HS-27A (cell line): Measurements from ENCODE around the gene ATP2C2.

ENCODE experiments used
- DNase-seq: peaks from one replicate; pipeline ENCODE4 v3.0.0-alpha.2; 2012; ENCODE audit warnings: low read depth, missing footprints

Gene ATP2C2

DNA sequence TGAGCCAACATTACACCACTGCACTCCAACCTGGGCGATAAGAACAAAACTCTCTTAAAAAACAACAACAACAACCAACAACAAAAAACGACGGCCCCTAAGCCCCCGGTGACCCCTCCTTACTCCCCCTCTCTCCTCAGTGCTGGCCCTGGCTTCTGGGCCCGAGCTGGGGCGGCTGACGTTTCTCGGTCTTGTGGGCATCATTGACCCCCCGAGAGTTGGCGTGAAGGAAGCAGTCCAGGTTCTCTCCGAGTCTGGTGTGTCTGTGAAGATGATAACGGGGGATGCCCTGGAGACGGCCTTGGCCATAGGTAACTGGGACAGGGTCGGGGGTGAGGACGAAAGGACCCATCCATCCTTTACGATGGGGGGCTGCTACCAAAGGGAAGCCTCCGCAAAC, 83.4 kb downstream of the ATP2C2 start:
- DNase-seq = no peak

DNA sequence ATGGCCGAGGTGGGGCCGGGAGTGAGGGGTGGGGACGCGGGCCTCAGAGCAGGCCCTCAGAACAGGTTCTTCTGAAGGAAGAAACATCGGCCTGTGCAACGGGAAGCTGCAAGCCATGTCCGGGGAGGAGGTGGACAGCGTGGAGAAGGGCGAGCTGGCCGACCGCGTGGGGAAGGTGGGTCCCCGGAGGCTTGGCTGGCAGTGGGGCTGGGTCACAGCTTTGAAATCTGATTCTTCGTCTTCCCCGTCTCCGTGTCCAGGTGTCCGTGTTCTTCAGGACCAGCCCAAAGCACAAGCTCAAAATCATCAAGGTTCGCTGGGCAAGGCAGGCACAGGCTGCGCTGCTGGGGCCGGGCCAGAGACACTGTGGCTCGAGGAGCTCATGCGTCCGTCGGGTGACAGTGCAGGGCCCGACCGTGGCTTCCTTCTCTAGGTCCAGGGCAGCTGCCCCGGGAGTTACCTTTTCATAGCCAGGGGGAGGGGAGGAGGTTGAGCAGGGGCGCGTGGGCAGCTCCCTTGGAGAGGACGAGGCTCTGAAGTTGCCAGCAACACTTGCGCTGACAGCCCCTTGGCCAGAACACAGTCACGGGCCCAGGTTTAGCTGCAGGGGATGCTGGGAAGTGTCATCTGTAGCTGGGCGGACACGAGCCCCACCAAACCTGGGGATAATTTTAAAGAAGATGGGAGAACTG, 84.9 kb downstream of the ATP2C2 start:
- DNase-seq = no peak

DNA sequence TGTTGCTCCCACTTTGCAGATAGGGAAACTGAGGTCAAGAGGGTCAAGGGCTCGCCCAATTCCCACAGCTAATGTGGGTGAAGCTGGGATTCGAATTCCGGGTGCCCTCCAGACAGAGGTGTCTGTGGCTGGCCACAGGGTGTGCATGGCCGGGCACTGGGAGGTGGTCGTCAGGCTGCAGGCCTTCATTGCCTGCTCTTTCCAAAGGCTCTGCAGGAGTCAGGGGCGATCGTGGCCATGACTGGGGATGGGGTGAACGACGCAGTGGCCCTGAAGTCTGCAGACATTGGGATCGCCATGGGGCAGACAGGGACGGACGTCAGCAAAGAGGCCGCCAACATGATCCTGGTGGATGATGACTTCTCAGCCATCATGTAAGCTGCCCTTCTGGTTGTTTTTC, 86.3 kb downstream of the ATP2C2 start:
- DNase-seq = no peak

DNA sequence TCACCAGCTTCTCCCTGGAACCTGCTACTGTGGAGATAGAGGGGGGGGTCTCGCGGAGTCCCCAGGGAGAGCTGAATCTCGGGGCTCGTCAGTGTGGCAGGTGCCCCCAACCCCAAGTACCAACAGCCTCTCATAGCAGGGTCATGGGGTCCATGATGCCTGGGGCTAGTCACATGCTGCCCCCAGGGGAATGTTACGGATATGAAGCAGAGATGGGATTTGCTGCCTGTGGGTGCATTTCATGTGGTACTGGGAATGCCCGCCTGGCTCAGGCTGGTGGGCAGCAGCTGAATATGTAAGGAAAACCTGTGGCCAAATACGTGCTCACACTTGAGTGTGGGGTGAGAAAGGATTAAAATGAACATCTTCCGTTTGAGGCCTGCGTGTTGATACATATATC, 86.7 kb downstream of the ATP2C2 start:
- DNase-seq = no peak

DNA sequence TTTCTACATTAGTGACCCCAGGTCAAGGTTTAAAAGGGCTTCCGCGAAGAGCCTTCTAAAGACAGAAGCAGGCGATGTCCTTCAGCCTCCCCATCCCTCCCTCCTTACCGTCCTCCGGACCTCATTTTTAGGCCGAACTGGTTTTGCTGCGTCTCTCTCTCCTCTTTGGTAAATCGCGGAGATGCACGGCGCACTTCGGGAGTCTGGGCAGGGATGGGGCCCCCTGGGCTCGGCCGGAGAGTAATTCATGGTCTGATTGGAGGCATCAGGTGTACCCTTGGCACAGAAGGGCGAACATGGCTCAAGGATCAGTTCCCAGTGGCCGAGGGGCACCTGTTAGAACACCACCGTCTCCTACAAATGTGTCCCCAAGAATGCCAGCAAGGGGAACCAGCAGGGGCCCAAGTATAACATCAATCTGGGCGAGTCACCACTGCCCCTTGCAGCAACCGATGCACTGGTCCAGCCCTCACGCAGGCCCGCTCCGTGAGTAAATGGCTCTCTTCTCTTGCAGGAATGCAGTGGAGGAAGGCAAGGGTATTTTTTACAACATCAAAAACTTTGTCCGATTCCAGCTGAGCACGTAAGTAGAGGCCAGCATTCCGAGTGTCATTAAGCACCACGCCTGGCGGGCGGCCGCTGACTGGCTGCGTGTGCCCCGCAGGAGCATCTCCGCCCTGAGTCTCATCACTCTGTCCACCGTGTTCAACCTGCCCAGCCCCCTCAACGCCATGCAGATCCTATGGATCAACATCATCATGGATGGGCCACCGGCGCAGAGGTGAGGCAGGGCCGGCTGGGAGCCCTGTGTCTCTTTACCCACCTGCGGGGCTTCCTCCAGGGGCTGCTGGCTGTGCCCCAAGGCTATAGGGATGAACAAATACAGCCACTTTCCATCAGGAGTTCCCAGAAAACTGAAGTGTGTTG, 90.5 kb downstream of the ATP2C2 start:
- no peak for DNase-seq

DNA sequence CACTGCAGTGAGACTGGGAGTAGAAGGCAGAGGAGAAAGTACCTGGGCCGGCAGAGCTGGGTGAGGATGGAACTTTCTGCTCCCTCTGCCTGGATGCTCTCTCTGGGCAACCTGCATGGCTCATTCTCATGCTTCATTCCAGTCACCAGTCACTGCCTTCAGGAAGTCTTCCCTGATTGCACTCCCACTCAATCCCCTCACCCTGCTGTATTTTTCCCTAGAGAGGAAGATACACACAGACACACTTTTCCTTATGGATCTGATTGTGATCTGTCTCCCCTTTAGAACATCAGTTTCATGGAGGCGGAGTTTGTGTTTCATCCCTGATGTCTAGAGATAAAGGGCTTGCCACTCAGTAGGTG, 91.2 kb downstream of the ATP2C2 start:
- DNase-seq = no peak

DNA sequence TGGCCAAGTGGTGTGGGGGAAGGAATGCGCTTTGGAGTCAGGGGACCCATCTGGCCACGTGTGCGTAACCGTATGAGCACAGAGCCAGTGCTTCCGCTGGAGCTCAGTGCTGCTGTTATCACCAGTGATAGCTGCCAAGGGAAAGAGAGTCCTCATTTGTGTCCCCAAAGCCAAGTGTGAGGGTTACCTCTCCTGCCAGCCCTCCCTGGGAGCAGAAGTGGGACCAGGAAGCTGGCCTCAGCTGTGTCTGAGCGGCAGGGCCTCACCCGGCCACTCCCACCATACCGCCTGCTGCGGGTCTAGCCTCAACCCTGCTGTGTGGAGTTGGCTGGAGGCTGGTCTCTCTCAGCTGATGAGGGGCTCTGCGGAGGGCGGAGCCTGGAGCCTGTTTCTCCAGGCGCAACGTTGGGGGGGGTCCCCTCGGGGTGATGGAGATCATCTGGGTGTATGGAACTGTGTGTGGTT, 91.6 kb downstream of the ATP2C2 start:
- DNase-seq = no peak

DNA sequence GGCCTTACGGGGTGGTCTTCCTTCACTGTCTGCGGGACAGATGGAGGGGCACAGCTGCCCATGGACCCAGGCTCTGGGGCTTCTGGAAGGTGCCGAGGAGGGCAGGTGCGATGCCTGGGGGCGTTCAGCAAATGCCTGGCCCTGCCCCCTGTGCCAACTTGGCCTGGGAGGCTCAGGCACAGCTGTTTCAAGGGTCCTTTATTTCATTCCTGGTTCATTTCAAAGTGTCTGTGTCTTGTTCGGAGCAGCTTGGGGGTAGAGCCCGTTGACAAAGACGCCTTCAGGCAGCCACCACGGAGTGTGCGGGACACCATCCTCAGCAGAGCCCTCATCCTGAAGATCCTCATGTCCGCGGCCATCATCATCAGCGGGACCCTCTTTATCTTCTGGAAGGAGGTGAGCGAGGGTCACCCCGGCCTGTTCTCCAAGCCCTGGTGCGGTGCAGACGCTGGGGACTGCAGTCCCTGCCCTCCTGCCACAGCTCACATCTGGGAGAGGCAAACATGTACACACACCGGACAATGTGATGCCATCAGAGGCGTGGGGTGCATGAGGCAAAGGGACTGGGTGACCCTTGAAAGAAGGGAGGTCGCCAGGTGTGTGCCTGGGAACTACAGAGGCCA, 92.2 kb downstream of the ATP2C2 start:
- no peak for DNase-seq

DNA sequence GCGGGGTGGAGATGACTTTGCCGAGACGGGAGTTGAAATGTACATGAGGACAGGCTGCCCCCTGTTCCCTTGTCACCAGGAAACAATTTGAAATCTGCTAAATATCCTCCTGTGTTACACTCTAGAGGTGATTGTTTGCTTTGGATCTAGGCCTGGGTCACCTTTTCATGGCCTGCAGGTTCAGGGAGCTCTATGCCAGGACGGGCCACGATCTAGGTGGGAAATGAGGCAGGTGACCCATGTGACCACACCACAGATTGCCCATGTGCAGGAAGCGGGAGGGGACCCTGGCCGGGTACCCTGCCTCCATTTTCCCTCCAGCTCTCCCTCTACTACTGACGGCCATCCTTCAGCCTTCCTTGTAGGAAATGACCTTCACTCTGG, 92.7 kb downstream of the ATP2C2 start:
- no peak for DNase-seq

DNA sequence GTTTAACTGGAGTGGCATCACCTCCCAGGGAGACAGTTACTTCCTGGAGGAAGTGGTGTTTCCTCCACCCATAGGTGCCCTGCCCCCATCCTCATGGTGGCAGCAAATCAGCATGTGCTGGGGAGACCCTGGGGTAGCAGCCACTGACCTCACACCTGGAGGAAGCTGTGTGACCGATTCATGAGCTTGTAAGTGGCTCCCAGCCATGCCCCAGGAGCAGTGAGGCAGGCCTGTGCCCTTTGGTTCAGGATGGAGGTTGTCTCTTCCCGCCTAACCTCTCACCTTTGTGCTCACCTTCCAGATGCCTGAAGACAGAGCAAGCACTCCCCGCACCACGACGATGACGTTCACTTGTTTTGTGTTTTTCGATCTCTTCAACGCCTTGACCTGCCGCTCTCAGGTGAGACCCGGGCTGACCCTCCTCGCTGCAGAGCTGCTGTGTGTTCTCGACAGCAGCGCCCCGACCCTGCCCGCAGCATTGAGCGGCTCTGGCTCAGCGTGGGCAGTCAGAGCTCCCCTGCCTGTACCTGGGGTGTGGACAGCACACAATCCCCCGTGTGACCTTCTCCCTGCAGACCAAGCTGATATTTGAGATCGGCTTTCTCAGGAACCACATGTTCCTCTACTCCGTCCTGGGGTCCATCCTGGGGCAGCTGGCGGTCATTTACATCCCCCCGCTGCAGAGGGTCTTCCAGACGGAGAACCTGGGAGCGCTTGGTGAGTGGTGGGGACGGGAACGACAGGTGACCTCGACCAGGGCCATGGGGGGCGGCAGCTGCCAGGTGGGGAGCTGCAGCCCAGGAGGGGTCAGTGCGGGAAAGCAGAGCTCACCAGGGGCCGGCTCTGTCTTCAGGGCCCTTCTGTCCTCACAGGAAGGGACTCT, 93.3 kb downstream of the ATP2C2 start:
- DNase-seq = no peak

DNA sequence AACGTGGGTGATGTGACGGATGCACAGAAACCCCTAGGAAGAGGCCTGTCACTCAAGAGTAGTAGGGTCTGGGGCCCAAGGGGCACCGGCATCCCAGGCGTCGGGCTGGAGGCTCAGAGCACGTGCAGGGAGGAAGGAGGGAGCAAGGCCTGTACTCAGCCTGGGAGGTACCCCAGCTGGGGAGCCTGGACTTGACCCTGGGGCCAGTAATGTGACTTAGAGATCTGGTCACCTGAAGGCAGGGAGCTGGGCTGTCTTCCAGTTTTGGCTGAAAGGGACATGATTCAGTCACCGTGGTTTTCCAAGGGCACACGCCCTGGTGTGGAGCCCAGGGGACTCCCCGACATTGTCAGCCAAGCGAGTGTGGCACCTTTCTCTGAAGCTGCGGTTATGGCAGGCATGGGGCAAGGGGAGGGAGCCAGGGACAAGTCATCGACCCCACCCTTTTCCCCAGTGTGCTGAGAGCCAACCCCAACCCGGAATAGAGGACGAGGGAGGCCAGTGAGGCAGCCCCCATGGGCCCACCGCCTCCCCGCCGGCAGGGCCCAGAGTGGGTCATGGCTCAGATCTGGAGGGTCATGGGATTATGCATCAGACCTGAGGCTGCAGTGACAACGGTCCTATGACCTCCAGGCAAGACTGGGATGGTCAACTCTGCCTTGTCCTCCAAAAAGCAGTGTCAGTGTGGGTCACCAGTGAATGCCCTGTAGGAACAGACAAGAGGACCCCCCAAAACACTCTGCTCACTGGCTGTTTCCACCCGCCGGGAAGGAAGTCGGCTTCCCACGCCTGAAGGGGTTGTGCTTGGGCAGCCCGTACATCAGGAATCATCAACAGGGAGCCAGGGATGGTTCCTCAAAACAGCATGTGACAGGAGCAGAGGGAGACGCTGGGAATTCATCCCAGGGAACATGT, 94.2 kb downstream of the ATP2C2 start:
- no peak for DNase-seq

DNA sequence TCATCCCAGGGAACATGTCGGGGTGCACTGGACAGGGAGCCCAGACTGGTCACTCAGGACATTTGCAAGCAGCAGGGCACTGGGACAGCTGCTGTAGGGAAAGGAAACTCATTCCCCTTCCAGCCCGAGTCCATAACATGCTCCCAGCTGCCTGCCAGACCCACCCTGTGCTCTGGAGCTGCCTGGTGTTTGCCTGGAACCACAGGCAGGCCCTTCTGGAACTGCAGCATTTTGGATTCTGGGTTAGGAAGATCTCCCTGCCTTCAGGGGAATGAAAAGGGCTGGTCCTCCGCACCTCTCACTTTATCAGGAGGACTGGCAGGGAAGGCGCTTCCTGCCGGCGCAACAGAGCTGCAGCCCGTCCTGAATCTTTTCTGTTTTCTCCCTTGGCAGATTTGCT, 94.9 kb downstream of the ATP2C2 start:
- DNase-seq = no peak

DNA sequence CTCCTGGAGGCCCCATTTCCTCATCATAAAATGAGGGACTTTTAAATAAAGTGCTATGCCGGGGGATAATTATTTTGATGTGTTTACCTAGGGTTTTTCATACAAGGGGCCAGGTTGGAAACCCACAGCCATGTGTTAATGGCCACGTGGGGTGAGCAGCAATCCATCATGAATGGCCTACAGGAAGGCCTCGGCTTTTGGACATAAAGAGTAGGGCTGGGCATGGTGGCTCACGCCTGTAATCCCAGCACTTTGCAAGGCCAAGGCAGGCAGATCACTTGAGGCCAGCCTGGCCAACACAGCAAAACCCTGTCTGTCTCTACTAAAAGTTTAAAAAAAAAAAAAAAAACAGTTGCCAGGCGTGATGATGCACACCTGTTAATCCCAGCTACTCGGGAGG, 95.8 kb downstream of the ATP2C2 start:
- no peak for DNase-seq

DNA sequence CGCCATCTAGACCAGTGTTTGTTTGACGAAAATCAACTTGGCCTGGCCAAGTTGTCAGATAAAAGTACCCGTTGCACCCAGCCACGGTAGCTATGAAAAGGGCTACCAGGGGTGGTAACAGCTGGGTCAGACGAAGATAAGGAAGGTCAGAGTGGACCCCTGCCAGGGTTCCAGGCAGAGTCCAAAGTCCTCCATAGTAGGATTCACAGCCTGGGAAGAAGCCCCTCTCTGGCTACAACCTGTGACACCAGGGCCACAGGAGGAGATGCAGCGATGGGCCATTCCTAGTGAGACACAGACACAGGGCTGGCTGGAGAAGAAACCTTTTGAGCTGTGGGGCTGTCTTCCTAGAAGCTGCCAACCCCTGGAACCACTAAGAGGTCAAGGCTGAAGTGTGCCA, 96.8 kb downstream of the ATP2C2 start:
- DNase-seq = no peak

DNA sequence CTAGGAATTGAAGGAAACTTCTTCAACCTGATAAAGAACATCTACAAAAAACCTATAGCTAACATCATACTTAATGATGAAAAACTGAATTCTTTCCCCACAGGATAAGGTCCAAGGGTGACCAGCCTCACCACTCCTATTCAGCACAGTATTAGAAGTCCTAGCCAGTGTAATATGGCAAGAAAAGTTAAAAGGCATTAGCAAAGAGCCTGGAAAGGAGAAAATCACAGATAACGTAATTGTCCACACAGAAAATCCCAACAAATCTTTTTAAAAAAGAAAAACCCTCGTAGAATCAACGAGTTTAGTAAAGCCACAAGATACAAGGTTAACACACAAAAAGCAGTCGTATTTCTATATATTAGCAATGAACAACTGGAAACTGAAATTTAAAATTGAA, 98.4 kb downstream of the ATP2C2 start:
- DNase-seq = no peak

DNA sequence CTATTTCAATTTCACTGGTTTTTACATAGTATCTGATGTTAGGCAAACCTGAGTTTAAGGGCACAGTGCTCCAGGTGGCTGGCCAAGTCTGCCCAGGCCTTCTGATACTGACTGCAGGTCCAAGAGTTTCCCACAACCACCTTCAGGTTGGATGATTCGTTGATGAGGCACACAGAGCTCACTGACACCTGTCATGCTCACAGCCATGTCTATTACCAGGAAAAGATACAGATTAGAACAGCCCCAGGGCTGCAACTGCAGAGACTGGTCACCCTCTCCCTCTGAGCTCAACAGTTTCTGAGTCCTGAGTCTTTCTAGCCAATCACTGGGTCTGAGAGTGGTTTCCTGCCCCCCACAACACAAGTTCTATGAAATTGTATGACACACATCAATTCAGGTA, 98.9 kb downstream of the ATP2C2 start:
- DNase-seq = no peak

DNA sequence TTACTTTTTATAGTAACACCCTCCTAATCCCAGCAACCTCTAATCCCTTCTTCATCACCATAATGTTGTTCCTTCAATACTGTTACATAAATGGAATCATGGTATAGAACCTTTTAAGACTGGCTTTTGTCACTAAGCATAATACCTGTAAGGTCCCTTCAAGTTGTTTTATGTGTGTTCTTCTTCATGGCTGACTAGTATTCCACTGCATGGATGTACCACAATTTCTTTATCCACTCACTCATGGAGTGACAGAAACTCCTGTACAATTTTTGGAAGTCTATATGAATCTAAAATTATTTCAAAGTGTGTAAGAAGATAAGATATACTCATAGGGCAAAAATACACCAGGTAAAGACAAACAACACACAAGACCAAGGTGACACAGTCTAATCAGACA, 99.4 kb downstream of the ATP2C2 start:
- no peak for DNase-seq

DNA sequence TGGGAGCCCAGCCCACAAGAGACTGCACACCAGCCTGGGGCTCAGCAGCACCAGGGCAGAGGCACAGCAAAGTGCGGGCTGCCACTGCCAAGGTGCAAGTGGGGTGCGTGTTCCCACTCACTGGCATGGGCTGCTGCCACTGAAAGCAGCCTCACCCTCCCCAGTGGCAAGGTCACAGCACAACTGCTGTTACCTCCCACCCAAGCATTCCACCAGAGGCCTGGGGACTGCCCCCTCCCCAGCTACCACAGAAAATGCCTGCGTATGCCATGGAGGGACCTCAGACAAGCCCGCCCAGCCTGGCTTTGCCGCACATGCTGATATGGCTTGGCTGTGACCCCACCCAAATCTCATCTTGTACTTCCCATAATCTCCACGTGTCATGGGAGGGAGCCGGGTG, 103.0 kb downstream of the ATP2C2 start:
- DNase-seq = no peak

DNA sequence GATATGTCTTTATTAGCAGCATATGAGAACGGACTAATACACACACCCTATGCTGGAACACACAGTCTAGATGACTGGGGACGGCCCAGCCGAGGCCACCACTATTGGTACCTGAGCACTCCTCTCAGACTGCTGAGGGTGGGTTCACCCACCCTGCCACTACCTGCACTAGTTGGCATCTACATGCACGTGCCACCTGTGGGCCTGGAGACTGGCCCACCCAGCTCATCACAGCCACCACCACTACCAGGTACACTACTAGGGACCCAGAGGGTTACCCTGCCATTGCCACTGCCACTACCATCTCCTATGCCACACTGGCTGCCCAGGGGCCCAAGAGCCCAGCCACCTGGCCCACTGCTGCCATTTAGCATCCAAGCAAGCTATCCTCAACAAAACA, 103.6 kb downstream of the ATP2C2 start:
- no peak for DNase-seq

DNA sequence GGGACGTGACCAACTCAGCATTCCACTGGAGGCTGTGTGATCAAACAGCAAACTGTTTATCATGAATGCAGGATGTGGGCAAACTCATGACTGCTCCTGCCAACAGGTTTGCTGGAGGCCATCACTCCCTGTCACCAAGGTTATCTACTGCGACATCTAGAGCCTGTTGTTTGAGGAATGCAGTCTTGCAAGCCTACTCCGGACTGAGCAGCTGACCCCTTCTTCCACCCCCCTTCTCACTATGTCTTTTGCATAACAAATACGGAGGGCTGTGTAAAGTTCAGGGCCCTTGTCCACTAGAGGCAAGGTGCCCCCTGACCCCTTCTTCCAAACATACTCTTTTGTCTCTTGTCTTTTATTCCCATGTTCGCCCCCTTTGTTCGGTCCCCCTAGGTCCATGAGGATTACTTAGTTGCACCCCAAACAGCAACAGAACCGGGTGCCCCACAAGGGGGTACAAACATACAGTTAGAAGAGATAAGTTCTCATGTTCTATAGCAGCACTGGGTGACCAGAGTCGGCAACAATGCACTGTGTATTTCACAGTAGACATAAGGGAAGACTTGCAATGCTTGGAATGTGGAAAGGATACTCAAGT, 107.4 kb downstream of the ATP2C2 start:
- no peak for DNase-seq

DNA sequence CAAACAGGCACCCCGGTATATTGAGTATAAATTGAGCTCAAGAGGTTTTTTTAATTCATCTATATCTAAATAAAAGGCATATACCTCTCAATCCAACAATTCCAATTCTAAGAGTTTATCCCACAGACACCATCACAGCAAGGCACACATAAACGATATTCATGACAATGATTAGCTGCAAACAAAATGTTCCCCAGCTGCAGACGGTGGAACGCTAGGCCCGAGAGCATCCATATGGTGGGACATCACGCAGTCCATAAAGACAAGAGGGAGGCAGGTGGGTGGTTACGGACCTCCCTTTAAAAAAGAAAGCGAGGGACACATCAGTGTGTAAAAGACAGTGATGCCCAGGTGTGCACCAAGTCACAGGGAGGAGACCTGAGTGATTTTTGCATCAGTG, 108.1 kb downstream of the ATP2C2 start:
- no peak for DNase-seq
